Neuronal stem cell (in vitro differentiated cells): ENCODE measurements around the gene PGLYRP1.

Experiments used
- small RNA-seq: library from polyadenylated mRNA; stranded (forward); fragments of <200 nt; extraction: miRNeasy Mini kit (QIAGEN cat#:217004); gene quantifications from one replicate; pipeline ENCODE3, GENCODE V24; 2013; ENCODE audit not compliant: insufficient read depth

The PGLYRP1 gene

Small RNAs within 50 kb of the gene (small RNA-seq; reads per million reads assigned to genes)
- 5,622 reads per million, percentile 100 among the genes with 10 or more reads in this experiment for gene MIR769
